Gastrocnemius medialis (tissue), 4 donors: ENCODE measurements around the gene FHOD3. TPM values are rescaled to one million over a fixed set of nuclear protein-coding genes. Genes with fewer than 3 reads are reported as not detected.

ENCODE experiments used
- ATAC-seq, 2 donors: fragments of 150-250 bp; one replicate each; pipeline ENCODE4 v1.9.1; 2016
- DNase-seq, 2 donors: peaks; one replicate each; pipeline ENCODE4 v3.0.0-alpha.2; 2019
- H3K27ac ChIP-seq, 4 donors: fragments of 200-600 bp; sonication (generic); 1 replicate in 1 of 4; 2 replicates in 3 of 4; pipeline ENCODE4 v1.5.1; 2016 to 2018; ENCODE audit warnings: mild to moderate bottlenecking in 2 of 4, moderate library complexity in 1 of 4
- H3K27me3 ChIP-seq, 3 donors: fragments of 200-600 bp; sonication (generic) in 2 of 3; 1 replicate in 1 of 3; 2 replicates in 2 of 3; pipeline versions ENCODE4 v1.5.1 to v1.6.0; 2016 to 2019; ENCODE audit warnings: mild to moderate bottlenecking in 1 of 3, moderate library complexity in 1 of 3
- H3K36me3 ChIP-seq, 2 donors: fragments of 200-600 bp; sonication (generic) in 1 of 2; one replicate each; pipeline ENCODE4 v1.5.1; 2017 to 2018
- H3K4me1 ChIP-seq, 2 donors: fragments of 200-600 bp; sonication (generic) in 1 of 2; one replicate each; pipeline ENCODE4 v1.5.1; 2016 to 2017; ENCODE audit warnings: mild to moderate bottlenecking in 2 of 2
- H3K4me3 ChIP-seq, 4 donors: fragments of 200-600 bp; sonication (generic) in 3 of 4; 1 replicate in 1 of 4; 2 replicates in 3 of 4; pipeline ENCODE4 v1.5.1; 2016 to 2019; ENCODE audit warnings: mild to moderate bottlenecking in 2 of 4
- H3K9me3 ChIP-seq, 3 donors: fragments of 200-600 bp; sonication (generic) in 2 of 3; 1 replicate in 1 of 3; 2 replicates in 2 of 3; pipeline ENCODE4 v1.5.1; 2016 to 2019
- CTCF ChIP-seq, 5 experiments: fragments of 450-650 bp in 3 of 5; fragments of 200-600 bp in 2 of 5; sonication (generic) in 2 of 5; IDR thresholded peaks in 4 of 5; conservative IDR thresholded peaks in 1 of 5; 1 replicate in 4 of 5; 2 replicates in 1 of 5; pipeline ENCODE4 v1.5.1; 2016 to 2019; ENCODE audit warnings: antibody characterized with exemption in 5 of 5, mild to moderate bottlenecking in 3 of 5, moderate library complexity in 3 of 5
- POLR2A ChIP-seq, 2 donors: fragments of 450-650 bp; IDR thresholded peaks; one replicate each; pipeline ENCODE4 v1.6.1; 2017; ENCODE audit warnings: antibody characterized with exemption in 2 of 2, mild to moderate bottlenecking in 2 of 2, moderate library complexity in 2 of 2
- in situ Hi-C, 4 donors: fragments of 200-750 bp; cut with MboI; loops; one replicate each; pipeline versions ENCODE4 v1.15.0 to v1.8.0; 2017; ENCODE audit warnings: low sequenced_read_pairs in 4 of 4
- intact Hi-C: fragments of 100-400 bp; cut with DNase I; formaldehyde crosslinking; loops from one replicate; pipeline ENCODE4 v1.15.1; 2023; ENCODE audit warnings: low total_unique reads
- total RNA-seq, 4 donors: library from RNA; depleted of rRNA; stranded (reverse); fragments of >200 nt; gene quantifications; one replicate each; pipeline versions ENCODE4 v1.1.0 to v1.2.3, GENCODE V29; 2016

The FHOD3 gene
- total RNA-seq, 4 donors from 2014 or later = 10.0 to 32.5 (median 17.0) TPM

DNA sequence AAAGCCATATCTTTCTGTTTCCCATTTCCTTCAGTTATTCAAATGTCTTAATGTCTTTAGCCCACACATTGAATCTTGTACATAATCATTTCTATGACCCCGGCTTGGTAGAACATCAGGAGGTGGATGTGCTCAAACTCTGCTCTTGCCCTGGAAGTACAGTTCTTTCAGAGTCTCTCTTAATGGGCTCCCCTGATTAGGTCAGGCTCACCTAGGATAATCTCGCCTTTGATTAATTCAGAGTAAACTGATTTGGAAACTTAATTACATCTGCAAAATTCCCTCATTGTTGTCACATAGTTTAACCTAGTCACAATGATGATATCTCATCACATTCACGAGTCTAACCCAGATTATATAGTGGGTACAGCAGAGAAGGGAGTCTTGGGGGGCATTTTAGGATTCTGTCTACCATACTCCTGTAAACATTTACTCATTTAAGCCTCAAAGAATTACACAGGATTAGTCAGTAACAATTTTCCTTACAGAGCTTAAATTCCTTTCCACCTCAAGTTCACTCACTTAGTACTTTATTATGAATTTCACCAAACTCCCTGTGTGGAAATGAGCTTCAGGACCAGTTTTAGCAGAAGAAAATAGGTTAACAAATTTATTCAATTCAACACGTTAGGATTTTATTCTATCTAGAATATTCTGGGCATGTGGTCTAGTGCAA is 135.5 kb downstream of the FHOD3 start:
- in situ Hi-C loops = no loop called here
- H3K36me3 ChIP-seq = no peaks in the 10 kb centered on the region
- DNase-seq = no peak
- H3K27me3 ChIP-seq = no peaks in the 10 kb centered on the region
- TF ChIP-seq CTCF (IDR thresholded peaks at IDR 0.05 in 4 of 5, conservative IDR thresholded peaks at IDR 0.05 in 1 of 5) = no peak
- no peak for TF ChIP-seq POLR2A (IDR thresholded peaks at IDR 0.05)
- intact Hi-C loops = no loop called here
- no peaks in the 10 kb centered on the region for H3K9me3 ChIP-seq
- peaks cover 0 to 8% of the 10 kb centered on the region in 2 donors for H3K4me1 ChIP-seq
- ATAC-seq = no peak
- H3K27ac ChIP-seq = no peak overlapping the region
- H3K4me3 ChIP-seq = no peak overlapping the region

- intact Hi-C loops = no loop called here
Measured at GRCh38 chr18:36436387-36436786, 138.9 kb downstream of the FHOD3 start.

GRCh38 chr18:36440614-36441013 is 143.1 kb downstream of the FHOD3 start:
- Histone ChIP-seq H3K4me1 (peaks cover 16 to 21% of the 10 kb centered on the region in 2 donors), H3K27ac (peak overlapping the region in 1 of 4 donors; percentile 21), H3K9me3 (no peaks in the 10 kb centered on the region), H3K4me3 (no peak overlapping the region), H3K36me3 (no peaks in the 10 kb centered on the region), H3K27me3 (no peaks in the 10 kb centered on the region)
- no peak for DNase-seq
- no peak for TF ChIP-seq CTCF (IDR thresholded peaks at IDR 0.05 in 4 of 5, conservative IDR thresholded peaks at IDR 0.05 in 1 of 5)
- no peak for TF ChIP-seq POLR2A (IDR thresholded peaks at IDR 0.05)
- ATAC-seq = no peak
- in situ Hi-C loops = no loop called here
- intact Hi-C loops = no loop called here

More at GRCh38 chr18:36436387-36436786, 138.9 kb downstream of the FHOD3 start:
- DNase-seq (no peak), ATAC-seq (no peak)
- Histone ChIP-seq H3K9me3 (no peaks in the 10 kb centered on the region), H3K36me3 (no peaks in the 10 kb centered on the region), H3K4me3 (no peak overlapping the region), H3K27ac (no peak overlapping the region), H3K27me3 (no peaks in the 10 kb centered on the region), H3K4me1 (peaks cover 6 to 11% of the 10 kb centered on the region in 2 donors)
- in situ Hi-C loops = no loop called here
- no peak for TF ChIP-seq CTCF (IDR thresholded peaks at IDR 0.05 in 4 of 5, conservative IDR thresholded peaks at IDR 0.05 in 1 of 5)
- TF ChIP-seq POLR2A (IDR thresholded peaks at IDR 0.05) = no peak

- Histone ChIP-seq H3K27me3 (no peaks in the 10 kb centered on the region), H3K27ac (peak overlapping the region in 3 of 4 donors; percentile 5 to 64 (median 21)), H3K9me3 (no peaks in the 10 kb centered on the region), H3K4me1 (peaks cover 24 to 29% of the 10 kb centered on the region in 2 donors), H3K4me3 (no peak overlapping the region), H3K36me3 (no peaks in the 10 kb centered on the region)
- no peak for DNase-seq
- intact Hi-C loops = no loop called here
- in situ Hi-C loops = no loop called here
- ATAC-seq = peak; percentile 72 to 85
- no peak for TF ChIP-seq POLR2A (IDR thresholded peaks at IDR 0.05)
- TF ChIP-seq CTCF (IDR thresholded peaks at IDR 0.05 in 4 of 5, conservative IDR thresholded peaks at IDR 0.05 in 1 of 5) = no peak
Measured at GRCh38 chr18:36441426-36442240, 144.1 kb downstream of the FHOD3 start.
